ENCODE data around the gene SIPA1L3.

DNA sequence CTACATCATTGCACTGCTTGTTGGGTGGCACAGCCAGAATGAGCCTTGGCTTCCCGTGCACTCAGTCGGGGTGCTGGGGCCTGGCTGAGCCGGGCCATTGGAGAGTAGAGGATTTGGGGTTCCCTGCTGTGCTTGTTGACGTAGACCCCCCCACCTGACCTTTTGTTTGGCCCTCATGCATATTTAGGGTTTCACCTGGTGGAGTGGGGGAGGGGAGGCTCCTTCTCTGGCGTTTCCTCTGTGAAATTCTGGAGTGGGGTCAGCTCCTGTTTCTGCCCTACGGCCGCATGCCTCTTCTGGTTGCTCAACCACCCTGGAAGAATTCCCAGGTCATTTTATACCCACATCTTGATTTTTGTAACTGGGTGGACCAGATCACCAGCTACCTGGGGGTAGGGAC is 82.8 kb downstream of the SIPA1L3 start:
- TF ChIP-seq, protein P1, sequence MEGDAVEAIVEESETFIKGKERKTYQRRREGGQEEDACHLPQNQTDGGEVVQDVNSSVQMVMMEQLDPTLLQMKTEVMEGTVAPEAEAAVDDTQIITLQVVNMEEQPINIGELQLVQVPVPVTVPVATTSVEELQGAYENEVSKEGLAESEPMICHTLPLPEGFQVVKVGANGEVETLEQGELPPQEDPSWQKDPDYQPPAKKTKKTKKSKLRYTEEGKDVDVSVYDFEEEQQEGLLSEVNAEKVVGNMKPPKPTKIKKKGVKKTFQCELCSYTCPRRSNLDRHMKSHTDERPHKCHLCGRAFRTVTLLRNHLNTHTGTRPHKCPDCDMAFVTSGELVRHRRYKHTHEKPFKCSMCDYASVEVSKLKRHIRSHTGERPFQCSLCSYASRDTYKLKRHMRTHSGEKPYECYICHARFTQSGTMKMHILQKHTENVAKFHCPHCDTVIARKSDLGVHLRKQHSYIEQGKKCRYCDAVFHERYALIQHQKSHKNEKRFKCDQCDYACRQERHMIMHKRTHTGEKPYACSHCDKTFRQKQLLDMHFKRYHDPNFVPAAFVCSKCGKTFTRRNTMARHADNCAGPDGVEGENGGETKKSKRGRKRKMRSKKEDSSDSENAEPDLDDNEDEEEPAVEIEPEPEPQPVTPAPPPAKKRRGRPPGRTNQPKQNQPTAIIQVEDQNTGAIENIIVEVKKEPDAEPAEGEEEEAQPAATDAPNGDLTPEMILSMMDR (IDR thresholded peaks at IDR 0.05) = no peak
- TF ChIP-seq POLR2A (IDR thresholded peaks at IDR 0.05) = no peak

Data from adrenal gland (tissue), 5 donors.